GM15510 (cell line): Measurements from ENCODE around the gene RAB34.

Experiments
- POLR2A ChIP-seq: IDR thresholded peaks from 3 replicates; pipeline ENCODE4 v1.6.1; 2011; ENCODE audit warnings: borderline replicate concordance; ENCODE audit not compliant: insufficient read length; ENCODE audit errors: extremely low read depth

RAB34 gene

DNA sequence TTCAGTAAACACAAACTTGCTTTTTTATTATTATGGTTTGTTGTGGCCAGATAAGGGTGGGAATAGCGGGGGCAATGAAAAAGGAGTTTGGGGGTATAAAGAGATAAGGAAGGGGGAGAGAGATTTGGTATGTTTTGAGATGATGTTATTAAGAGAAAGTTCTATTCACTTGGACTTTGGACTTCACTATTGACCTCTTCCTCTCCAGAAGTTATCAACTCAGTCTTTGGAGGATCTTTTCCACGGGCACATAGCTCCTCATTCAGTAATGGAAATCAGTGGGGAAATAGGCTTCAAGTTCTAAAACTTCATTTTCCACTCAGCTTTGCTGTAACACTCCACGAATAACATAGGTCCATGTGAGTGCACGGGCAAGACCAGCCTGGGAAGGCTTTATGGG is 29.2 kb downstream of the RAB34 start:
- no peak for TF ChIP-seq POLR2A

DNA sequence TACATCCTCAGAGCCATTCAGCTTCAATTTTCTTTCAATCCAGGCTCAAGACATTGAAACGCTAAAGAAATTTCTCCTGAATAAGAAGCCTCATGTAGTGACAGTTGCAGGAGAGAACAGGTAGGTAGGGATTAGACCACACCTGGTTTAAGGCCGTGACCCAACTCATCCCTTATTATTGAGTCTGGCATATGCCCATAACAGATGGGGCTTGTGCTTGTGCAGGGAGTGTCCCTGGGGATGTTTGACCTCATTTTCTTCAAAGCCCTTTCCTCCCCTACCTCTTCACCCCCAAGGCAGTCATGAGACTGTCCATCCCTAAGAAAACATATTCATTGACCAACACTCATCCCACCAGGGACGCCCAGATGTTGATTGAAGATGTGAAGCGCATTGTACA is 31.4 kb downstream of the RAB34 start:
- no peak for TF ChIP-seq POLR2A

DNA sequence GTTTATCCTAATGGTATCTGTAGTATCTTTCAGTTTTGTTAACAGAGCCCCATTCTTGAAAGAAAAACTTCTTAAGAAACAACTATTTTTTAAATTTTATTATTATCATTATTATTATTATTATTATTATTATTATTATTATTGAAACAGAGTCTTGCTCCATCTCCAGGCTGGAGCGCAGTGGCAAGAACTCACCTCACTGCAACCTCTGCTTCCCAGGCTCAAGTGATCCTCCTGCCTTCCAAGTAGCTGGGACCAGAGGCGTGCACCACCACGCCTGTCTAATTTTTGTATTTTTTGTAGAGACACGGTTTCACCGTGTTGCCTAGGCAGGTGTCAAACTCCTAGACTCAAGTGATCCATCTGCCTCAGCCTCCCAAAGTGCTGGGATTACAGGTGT is 32.3 kb downstream of the RAB34 start:
- TF ChIP-seq POLR2A: no peak

DNA sequence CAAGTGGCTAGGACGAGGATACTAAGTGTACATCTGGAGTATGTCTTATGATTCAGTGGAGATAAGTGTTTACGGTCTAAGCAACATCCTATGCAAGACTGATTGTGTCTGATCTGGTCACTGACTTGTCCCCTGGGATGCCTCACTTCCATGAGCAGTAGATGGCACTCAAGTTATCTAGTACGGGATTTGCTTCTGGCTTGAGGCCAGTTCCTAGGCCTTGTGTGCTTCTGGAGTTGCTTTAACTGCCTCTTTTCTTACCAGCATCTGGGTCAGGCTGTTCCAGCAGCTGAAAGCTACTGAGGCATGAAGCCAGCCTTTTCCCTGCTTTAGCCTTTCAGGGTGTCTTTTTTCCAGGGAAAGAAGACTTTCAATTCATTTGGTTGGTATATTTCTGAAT is 32.7 kb downstream of the RAB34 start:
- TF ChIP-seq POLR2A: no peak

DNA sequence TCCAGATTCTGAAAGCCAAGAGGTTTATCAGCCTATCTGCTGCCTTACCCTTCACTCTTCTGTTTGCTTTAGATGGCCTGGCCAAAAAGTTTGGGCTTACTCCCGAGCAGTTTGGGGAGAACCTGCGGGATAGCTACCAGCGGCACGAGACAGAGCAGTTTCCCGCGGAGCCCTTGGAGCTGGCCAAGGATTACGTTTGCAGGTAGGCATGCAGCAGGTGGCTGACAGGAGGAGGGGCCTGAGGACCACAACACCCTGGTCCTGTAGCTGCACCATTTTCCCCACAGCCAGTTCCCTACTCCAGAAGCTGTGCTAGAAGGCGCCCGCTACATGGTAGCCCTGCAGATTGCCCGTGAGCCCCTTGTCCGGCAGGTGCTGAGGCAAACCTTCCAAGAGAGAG is 35.0 kb downstream of the RAB34 start:
- TF ChIP-seq POLR2A: no peak

DNA sequence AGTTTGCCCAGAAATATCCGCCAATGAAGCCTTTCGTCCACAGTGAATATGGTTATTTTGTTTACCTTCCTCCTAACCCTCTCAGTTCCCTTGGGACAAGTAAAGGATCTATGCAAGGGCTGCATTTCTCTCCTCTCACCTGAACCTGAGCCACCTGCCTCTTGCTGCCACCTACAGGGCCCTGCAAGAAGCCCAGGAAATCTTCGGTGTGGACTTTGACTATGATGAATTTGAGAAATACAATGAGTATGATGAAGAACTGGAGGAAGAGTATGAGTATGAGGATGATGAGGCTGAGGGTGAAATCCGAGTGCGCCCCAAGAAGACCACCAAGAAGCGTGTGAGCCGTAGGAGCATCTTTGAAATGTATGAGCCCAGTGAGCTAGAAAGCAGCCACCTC is 41.7 kb downstream of the RAB34 start:
- TF ChIP-seq POLR2A: no peak

DNA sequence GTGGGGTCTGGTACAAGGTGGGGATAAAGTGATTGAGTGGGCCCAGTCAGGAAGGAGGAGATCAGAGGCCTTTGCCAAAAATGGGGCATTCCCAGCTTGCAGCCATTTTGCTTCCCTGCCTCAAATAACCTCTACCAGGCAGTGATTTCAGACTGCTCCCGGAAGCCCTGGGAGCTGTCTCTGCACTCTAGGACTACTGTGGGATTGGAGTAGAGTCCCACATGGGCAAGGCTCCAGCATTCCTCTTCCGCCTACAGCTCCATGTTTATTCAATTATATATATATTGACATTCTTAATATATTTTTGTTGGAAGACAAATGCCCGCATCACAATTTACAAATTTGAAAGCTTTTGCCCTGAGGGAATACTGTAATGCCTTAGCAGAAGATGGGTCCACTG is 42.2 kb downstream of the RAB34 start:
- TF ChIP-seq POLR2A: no peak

DNA sequence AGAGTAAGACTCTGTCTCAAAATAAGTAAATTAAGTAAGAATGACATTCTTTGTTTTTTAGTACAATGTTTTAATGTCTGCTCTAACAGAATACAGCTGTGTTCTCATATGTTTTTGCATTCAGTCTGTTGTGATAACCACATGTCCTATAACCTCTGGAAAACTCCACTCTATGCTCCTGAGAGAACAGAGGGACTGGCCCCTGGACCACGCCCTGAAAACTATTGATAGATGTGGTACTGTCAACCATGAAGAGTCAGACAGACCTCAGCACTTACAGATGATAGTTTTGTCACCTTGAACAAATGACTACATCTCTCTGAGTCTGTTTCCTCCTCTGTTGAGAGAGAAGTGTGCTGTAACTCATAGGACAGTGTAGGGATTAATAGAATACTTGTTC is 47.8 kb downstream of the RAB34 start:
- TF ChIP-seq POLR2A: no peak

DNA sequence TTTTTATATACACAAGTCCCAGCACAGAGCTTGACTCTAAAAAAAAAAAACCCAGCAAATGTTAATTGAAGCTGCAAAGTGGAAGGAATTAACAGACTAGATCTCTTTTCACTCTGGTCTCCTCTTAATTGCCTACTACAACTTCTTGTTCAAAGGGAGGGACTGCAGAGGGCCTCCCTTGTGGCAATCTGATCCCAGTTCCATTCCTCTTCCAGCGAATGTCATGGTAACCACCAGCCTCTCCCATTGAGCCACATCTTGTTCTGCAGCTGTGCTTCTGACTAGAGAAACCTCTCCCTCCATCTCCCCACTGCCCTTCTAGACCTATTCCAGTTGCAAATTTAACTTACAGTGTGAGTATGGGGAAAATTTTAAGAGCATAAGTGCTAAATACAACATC is 49.8 kb downstream of the RAB34 start:
- TF ChIP-seq POLR2A: no peak

DNA sequence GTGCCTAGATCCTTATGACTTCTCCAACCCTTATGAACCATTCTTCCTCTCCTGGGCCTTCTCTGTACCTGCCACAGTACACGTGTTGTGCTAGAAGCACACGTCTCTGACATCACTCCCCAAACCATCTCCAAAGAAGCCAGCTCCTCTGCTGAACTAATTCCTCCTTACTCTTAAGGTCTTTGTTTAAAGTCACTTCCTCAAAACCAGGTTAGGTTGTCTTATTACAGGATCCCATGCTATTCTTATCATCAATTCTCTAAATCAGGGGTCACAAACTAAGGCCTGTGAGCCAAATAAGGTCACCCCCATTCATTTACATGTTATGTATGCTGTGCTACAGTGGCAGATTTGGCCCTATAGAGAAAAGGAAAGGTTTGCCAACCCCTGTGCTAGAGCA is 51.7 kb downstream of the RAB34 start:
- TF ChIP-seq POLR2A: no peak
